Astrocyte (in vitro differentiated cells and primary cell): Measurements from ENCODE around the gene GREM2. TPM values are rescaled to one million over a fixed set of nuclear protein-coding genes. Genes with fewer than 3 reads are reported as not detected.

Source experiments
- DNase-seq: peaks from one replicate; pipeline ENCODE4 v3.0.0-alpha.2; 2010; ENCODE audit warnings: low read depth
- FAIRE-seq: peaks from 2 replicates; lab custom pipeline; 2011; peaks lifted over from hg19 to GRCh38; lab: Jason Lieb, UNC
- H2AFZ ChIP-seq: 2 replicates; pipeline ENCODE4 v1.6.0; 2012; ENCODE audit warnings: low read depth, low read length, inconsistent platforms
- H3K27ac ChIP-seq: 2 replicates; pipeline ENCODE4 v1.5.1; 2011; ENCODE audit warnings: low read depth, low read length, inconsistent platforms
- H3K27me3 ChIP-seq: 2 replicates; pipeline ENCODE4 v1.6.0; 2011; ENCODE audit warnings: low read length, inconsistent platforms; ENCODE audit not compliant: insufficient read depth
- H3K36me3 ChIP-seq: 2 replicates; pipeline ENCODE4 v1.5.1; 2011; ENCODE audit warnings: low read length, inconsistent platforms; ENCODE audit not compliant: insufficient read depth
- H3K4me1 ChIP-seq: 2 replicates; pipeline ENCODE4 v1.5.1; 2011; ENCODE audit warnings: low read length, inconsistent platforms; ENCODE audit not compliant: insufficient read depth
- H3K4me2 ChIP-seq: 2 replicates; pipeline ENCODE4 v1.6.0; 2012; ENCODE audit warnings: low read length, inconsistent platforms
- H3K4me3 ChIP-seq: 2 replicates; pipeline ENCODE4 v1.5.1; 2011; ENCODE audit warnings: low read depth, mild to moderate bottlenecking, low read length, inconsistent platforms; ENCODE audit not compliant: insufficient read depth
- H3K79me2 ChIP-seq: 2 replicates; pipeline ENCODE4 v1.6.0; 2012; ENCODE audit warnings: mild to moderate bottlenecking, low read length, inconsistent platforms; ENCODE audit not compliant: insufficient read depth
- H3K9ac ChIP-seq: 2 replicates; pipeline ENCODE4 v1.6.0; 2012; ENCODE audit warnings: mild to moderate bottlenecking, low read length, inconsistent platforms
- H3K9me3 ChIP-seq: 2 replicates; pipeline ENCODE4 v1.5.1; 2012; ENCODE audit warnings: low read depth, mild to moderate bottlenecking, low read length, inconsistent platforms; ENCODE audit not compliant: insufficient read depth
- H4K20me1 ChIP-seq: 2 replicates; pipeline ENCODE4 v1.6.0; 2012; ENCODE audit warnings: low read length, inconsistent platforms; ENCODE audit not compliant: insufficient read depth
- H3K27ac Mint-ChIP-seq: one replicate; pipeline ENCODE4 v1.8.0; 2021; ENCODE audit warnings: mild to moderate bottlenecking, mixed read lengths; ENCODE audit not compliant: unreplicated experiment
- H3K27me3 Mint-ChIP-seq: one replicate; pipeline ENCODE4 v1.8.0; 2021; ENCODE audit warnings: low read depth, mixed read lengths; ENCODE audit not compliant: unreplicated experiment
- H3K36me3 Mint-ChIP-seq: one replicate; pipeline ENCODE4 v1.8.0; 2021; ENCODE audit warnings: low read depth, mixed read lengths; ENCODE audit not compliant: unreplicated experiment
- H3K4me1 Mint-ChIP-seq: one replicate; pipeline ENCODE4 v1.8.0; 2021; ENCODE audit warnings: low read depth, mixed read lengths; ENCODE audit not compliant: unreplicated experiment
- H3K4me3 Mint-ChIP-seq: one replicate; pipeline ENCODE4 v1.8.0; 2021; ENCODE audit warnings: mild to moderate bottlenecking, moderate library complexity, mixed read lengths; ENCODE audit not compliant: unreplicated experiment
- H3K9me3 Mint-ChIP-seq: one replicate; pipeline ENCODE4 v1.8.0; 2021; ENCODE audit warnings: mild to moderate bottlenecking, mixed read lengths; ENCODE audit not compliant: unreplicated experiment
- EZH2 ChIP-seq: IDR thresholded peaks from 2 replicates; pipeline ENCODE4 v1.6.1; 2012; ENCODE audit warnings: mild to moderate bottlenecking, low read length, inconsistent platforms; ENCODE audit not compliant: insufficient read depth
- total RNA-seq: library from RNA; stranded (reverse); gene quantifications from 2 replicates; pipeline ENCODE4 v1.2.1, GENCODE V29; 2021
- TF ChIP-seq, protein P1 (sequence below): IDR thresholded peaks from 2 replicates; pipeline ENCODE4 v1.5.1; 2011; ENCODE audit warnings: low read depth, mild to moderate bottlenecking, inconsistent platforms, low read length, moderate library complexity; ENCODE audit not compliant: insufficient read depth

The GREM2 gene
- total RNA-seq, 1 donor from 2014 or later, result 0.14 TPM

DNA sequence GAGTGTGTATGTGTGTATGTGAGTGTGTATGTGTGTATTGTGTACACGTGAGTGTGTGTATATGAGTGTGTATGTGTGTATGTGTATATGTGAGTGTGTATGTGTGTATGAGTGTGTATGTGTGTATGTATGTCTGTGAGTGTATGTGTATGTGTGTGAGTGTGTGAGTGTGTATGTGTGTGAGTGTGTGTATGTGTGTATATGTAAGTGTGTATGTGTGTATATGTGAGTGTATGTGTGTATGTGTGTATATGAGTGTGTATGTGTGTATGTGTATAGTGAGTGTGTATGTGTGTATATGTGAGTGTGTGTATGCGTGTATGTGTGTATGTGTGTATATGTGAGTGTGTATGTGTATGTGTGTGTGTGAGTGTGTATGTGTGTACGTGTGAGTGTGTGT is 49.2 kb downstream of the GREM2 start:
- no peaks in the 10 kb centered on the region for H3K9me3 Mint-ChIP-seq
- no peak for DNase-seq
- Histone ChIP-seq H3K9ac (no peak overlapping the region), H3K4me3 (no peak overlapping the region), H3K4me1 (no peaks in the 10 kb centered on the region), H3K9me3 (no peaks in the 10 kb centered on the region), H2AFZ (no peak overlapping the region), H3K4me2 (no peak overlapping the region), H3K36me3 (no peaks in the 10 kb centered on the region), H4K20me1 (no peaks in the 10 kb centered on the region), H3K27me3 (no peaks in the 10 kb centered on the region), H3K79me2 (no peaks in the 10 kb centered on the region), H3K27ac (no peak overlapping the region)
- H3K27ac Mint-ChIP-seq, result no peak overlapping the region
- no peaks in the 10 kb centered on the region for H3K27me3 Mint-ChIP-seq
- no peak overlapping the region for H3K4me3 Mint-ChIP-seq
- H3K36me3 Mint-ChIP-seq, result no peaks in the 10 kb centered on the region
- H3K4me1 Mint-ChIP-seq, result no peaks in the 10 kb centered on the region
- FAIRE-seq, result peak; percentile 92
- no peak for TF ChIP-seq EZH2
- TF ChIP-seq, protein P1, sequence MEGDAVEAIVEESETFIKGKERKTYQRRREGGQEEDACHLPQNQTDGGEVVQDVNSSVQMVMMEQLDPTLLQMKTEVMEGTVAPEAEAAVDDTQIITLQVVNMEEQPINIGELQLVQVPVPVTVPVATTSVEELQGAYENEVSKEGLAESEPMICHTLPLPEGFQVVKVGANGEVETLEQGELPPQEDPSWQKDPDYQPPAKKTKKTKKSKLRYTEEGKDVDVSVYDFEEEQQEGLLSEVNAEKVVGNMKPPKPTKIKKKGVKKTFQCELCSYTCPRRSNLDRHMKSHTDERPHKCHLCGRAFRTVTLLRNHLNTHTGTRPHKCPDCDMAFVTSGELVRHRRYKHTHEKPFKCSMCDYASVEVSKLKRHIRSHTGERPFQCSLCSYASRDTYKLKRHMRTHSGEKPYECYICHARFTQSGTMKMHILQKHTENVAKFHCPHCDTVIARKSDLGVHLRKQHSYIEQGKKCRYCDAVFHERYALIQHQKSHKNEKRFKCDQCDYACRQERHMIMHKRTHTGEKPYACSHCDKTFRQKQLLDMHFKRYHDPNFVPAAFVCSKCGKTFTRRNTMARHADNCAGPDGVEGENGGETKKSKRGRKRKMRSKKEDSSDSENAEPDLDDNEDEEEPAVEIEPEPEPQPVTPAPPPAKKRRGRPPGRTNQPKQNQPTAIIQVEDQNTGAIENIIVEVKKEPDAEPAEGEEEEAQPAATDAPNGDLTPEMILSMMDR, result no peak

DNA sequence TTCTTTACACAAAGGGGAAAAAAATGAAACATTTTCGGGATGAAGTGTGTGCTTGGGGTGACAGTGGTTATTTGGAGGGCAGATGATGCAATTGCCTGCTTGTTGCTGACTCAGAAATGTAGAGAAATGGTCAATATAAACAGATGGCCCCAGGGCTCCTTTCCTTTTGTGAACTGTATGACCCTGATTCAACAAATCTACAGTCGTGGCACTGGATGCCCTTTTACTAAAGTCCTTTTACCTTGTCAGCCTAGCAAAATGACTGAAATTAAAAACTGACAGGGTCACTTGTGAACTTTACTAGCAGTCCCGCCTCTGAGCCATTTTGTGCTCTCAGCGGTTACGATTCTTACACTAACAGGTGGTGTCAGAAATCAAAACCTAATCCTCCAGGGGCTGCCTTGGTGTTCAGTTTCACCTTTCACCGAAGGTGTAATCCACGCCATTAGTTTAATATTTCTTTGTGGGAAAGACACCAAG is 49.8 kb downstream of the GREM2 start:
- FAIRE-seq (no peak), DNase-seq (peak; percentile 32)
- H3K79me2 ChIP-seq, result no peaks in the 10 kb centered on the region
- no peaks in the 10 kb centered on the region for H4K20me1 ChIP-seq
- no peaks in the 10 kb centered on the region for H3K4me1 ChIP-seq
- H3K9me3 ChIP-seq, result no peaks in the 10 kb centered on the region
- no peaks in the 10 kb centered on the region for H3K27me3 ChIP-seq
- no peaks in the 10 kb centered on the region for H3K36me3 ChIP-seq
- Mint-ChIP-seq H3K27ac (peak overlapping the region; percentile 62), H3K36me3 (no peaks in the 10 kb centered on the region), H3K9me3 (no peaks in the 10 kb centered on the region), H3K27me3 (no peaks in the 10 kb centered on the region), H3K4me1 (no peaks in the 10 kb centered on the region), H3K4me3 (no peak overlapping the region)
- H3K9ac ChIP-seq, result no peak overlapping the region
- H3K4me3 ChIP-seq, result no peak overlapping the region
- H3K27ac ChIP-seq, result no peak overlapping the region
- no peak for TF ChIP-seq EZH2
- TF ChIP-seq, protein P1, result no peak
- H3K4me2 ChIP-seq, result no peak overlapping the region
- no peak overlapping the region for H2AFZ ChIP-seq

DNA sequence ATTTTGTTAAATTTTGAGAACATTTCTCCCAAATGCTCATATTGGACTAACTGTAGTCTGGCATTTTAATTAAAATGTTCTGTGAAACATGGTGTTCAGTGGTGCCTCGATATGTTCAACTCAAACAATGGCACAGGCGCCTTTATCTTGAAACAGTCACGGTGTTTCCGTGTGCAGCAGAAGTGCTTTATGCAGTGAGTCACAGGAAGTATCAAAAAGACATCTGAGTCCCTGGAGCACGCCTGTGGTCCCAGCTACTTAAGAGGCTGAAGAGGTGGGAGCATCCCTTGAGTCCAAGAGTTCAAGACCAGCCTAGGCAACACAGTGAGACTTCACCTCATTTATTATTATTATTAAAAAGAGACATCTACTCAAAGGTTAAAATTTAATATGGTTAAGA is 52.2 kb downstream of the GREM2 start:
- Mint-ChIP-seq H3K9me3 (no peaks in the 10 kb centered on the region), H3K4me1 (peaks cover 1% of the 10 kb centered on the region), H3K27ac (no peak overlapping the region), H3K4me3 (no peak overlapping the region), H3K27me3 (no peaks in the 10 kb centered on the region), H3K36me3 (no peaks in the 10 kb centered on the region)
- Histone ChIP-seq H3K27ac (no peak overlapping the region), H3K4me2 (no peak overlapping the region), H3K9ac (no peak overlapping the region), H3K4me3 (no peak overlapping the region), H3K27me3 (no peaks in the 10 kb centered on the region), H3K9me3 (no peaks in the 10 kb centered on the region), H2AFZ (no peak overlapping the region), H3K36me3 (no peaks in the 10 kb centered on the region), H3K4me1 (no peaks in the 10 kb centered on the region), H3K79me2 (no peaks in the 10 kb centered on the region), H4K20me1 (no peaks in the 10 kb centered on the region)
- no peak for FAIRE-seq
- DNase-seq, result peak; percentile 30
- TF ChIP-seq, protein P1, result no peak
- TF ChIP-seq EZH2, result no peak
